Stimulated activated CD4-positive, alpha-beta T cell treated with anti-CD3 and anti-CD28 coated beads, TNF-alpha, amount 100 ng/mL, for 24 hours (primary cell): ENCODE measurements around the gene FES.

ENCODE experiments used
- DNase-seq, 3 experiments: peaks; one replicate each; pipeline ENCODE4 v3.0.0-alpha.2; 2020; ENCODE audit warnings: low read depth in 3 of 3

Gene FES

DNA sequence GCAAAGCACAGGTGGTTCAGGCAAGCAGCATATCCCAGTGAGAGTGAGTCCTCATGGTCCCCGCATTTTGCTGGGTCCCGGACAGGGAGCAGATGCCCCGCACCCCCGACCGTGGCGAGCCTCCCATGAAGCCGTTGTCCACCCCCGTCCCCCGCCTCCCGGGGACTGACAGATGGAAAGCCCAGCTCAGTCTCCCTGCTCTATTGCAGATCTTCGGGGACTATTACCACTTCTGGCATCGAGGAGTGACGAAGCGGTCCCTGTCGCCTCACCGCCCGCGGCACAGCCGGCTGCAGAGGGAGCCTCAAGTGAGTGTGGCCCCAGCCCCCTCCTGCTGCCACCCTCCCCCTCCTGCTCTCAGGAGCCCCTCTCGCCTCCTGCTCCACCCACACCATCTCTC, 8.3 kb upstream of the FES start:
- no peak for DNase-seq

DNA sequence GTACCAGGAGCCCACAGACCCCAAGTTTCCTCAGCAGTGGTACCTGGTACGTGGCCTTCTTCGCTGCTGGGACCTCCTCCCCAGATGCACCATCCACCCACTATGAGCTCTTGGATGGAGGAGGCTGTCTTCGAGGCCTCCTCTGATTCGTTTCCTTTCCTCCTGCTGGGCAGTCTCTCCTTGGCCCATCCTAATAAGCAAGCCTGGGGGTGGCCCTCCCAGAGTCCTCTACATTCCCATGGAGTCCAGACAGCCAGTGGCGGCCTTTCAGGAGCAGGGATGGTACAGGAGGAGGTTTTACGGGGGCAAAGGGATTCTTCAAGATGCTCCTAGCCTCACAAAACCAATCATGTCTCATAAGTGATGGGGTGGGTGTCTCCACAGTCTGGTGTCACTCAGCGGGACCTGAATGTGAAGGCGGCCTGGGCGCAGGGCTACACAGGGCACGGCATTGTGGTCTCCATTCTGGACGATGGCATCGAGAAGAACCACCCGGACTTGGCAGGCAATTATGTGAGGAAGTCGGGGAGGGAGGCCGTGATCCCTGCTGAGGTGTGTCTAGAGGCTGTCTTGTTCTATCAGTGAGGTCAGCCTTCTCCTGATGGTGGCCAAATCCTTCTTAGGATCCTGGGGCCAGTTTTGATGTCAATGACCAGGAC, 7.7 kb upstream of the FES start:
- no peak for DNase-seq

DNA sequence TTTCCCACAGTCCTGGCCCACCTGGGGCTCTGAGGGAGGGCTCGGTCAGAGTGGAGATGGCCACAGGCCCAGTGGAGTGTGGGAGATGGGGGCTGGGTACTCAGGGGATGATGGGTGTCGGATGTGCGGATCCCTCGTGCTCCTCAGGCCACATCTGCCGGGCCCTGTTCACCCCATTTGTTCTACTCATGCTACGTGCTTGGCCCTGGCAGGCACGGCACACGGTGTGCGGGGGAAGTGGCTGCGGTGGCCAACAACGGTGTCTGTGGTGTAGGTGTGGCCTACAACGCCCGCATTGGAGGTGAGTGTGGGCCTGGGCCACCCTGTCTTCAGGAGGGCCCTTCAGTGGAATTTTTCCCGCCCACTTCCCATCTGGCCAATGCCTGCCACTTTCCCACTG, 7.0 kb upstream of the FES start:
- DNase-seq, result no peak

DNA sequence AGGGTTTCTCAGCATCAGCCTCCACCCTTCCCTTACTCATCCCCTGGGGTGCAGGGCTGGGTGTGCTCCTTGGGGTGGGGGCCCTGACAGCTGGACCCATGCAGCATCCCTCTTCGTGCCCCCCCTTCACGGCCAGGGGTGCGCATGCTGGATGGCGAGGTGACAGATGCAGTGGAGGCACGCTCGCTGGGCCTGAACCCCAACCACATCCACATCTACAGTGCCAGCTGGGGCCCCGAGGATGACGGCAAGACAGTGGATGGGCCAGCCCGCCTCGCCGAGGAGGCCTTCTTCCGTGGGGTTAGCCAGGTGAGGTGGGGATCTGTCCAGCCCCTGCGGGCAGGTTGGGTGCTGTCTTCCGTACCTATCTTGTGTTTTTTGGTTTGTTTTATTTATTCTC, 6.3 kb upstream of the FES start:
- no peak for DNase-seq

DNA sequence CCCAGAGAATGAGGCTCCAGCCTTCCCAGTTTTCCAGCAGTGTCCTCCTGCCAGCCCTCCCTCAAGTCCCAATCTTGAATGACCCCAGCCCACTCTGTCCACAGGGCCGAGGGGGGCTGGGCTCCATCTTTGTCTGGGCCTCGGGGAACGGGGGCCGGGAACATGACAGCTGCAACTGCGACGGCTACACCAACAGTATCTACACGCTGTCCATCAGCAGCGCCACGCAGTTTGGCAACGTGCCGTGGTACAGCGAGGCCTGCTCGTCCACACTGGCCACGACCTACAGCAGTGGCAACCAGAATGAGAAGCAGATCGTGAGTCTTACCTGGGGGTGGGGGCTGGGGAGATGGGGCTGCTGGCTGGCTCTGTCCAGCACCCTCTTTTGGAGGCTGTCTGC, 5.6 kb upstream of the FES start:
- no peak for DNase-seq

DNA sequence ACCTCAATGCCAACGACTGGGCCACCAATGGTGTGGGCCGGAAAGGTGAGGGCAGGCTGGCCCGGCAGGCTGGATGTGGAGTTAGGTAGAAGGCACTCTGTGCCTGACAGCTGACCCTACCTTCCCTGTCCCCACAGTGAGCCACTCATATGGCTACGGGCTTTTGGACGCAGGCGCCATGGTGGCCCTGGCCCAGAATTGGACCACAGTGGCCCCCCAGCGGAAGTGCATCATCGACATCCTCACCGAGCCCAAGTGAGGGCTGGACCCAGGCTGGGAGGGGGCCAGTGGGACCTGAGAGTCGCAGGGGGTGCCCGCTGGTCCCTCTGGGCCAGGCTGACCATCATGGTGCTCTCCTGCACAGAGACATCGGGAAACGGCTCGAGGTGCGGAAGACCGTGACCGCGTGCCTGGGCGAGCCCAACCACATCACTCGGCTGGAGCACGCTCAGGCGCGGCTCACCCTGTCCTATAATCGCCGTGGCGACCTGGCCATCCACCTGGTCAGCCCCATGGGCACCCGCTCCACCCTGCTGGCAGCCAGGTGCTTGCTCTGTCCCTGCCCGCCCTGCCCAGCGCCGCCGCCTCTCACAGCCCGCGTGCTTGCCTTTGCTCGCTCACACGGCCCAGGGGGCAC, 4.5 kb upstream of the FES start:
- DNase-seq, result no peak

DNA sequence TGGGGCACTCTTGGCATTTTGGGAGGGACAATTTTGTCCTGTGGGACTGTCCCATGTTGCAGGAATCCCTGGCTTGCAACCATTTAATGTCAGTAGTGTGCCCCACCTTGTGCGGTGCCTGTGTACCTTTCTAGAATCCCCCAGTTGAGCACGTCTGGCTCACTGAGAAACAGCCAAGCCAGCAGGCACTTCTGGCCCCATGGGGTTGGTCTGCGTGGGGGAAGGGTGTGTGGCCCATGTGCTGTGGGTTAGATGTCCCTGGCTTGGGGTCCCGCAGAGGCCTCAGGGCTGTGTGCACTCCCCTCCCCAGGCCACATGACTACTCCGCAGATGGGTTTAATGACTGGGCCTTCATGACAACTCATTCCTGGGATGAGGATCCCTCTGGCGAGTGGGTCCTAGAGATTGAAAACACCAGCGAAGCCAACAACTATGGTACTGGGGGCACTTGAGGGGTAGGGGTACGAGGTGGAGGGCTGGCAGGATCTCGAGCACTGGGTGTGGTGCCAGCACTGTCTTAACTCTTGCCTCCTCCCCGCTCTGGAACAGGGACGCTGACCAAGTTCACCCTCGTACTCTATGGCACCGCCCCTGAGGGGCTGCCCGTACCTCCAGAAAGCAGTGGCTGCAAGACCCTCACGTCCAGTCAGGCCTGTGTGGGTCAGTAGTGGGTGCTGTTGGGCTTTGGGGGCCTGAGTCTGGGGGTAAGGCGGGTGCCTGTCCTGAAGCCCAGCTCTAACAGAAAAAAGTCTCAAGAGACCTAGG, 3.7 kb upstream of the FES start:
- DNase-seq, result no peak

DNA sequence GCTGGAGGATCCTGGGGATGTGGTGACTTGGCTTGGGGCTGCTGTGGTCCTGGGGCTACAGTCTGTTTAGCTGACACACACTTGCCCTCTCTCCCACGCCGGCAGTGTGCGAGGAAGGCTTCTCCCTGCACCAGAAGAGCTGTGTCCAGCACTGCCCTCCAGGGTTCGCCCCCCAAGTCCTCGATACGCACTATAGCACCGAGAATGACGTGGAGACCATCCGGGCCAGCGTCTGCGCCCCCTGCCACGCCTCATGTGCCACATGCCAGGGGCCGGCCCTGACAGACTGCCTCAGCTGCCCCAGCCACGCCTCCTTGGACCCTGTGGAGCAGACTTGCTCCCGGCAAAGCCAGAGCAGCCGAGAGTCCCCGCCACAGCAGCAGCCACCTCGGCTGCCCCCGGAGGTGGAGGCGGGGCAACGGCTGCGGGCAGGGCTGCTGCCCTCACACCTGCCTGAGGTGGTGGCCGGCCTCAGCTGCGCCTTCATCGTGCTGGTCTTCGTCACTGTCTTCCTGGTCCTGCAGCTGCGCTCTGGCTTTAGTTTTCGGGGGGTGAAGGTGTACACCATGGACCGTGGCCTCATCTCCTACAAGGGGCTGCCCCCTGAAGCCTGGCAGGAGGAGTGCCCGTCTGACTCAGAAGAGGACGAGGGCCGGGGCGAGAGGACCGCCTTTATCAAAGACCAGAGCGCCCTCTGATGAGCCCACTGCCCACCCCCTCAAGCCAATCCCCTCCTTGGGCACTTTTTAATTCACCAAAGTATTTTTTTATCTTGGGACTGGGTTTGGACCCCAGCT, 2.9 kb upstream of the FES start:
- no peak for DNase-seq

DNA sequence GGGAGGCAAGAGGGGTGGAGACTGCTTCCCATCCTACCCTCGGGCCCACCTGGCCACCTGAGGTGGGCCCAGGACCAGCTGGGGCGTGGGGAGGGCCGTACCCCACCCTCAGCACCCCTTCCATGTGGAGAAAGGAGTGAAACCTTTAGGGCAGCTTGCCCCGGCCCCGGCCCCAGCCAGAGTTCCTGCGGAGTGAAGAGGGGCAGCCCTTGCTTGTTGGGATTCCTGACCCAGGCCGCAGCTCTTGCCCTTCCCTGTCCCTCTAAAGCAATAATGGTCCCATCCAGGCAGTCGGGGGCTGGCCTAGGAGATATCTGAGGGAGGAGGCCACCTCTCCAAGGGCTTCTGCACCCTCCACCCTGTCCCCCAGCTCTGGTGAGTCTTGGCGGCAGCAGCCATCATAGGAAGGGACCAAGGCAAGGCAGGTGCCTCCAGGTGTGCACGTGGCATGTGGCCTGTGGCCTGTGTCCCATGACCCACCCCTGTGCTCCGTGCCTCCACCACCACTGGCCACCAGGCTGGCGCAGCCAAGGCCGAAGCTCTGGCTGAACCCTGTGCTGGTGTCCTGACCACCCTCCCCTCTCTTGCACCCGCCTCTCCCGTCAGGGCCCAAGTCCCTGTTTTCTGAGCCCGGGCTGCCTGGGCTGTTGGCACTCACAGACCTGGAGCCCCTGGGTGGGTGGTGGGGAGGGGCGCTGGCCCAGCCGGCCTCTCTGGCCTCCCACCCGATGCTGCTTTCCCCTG, 2.2 kb upstream of the FES start:
- no peak for DNase-seq

DNA sequence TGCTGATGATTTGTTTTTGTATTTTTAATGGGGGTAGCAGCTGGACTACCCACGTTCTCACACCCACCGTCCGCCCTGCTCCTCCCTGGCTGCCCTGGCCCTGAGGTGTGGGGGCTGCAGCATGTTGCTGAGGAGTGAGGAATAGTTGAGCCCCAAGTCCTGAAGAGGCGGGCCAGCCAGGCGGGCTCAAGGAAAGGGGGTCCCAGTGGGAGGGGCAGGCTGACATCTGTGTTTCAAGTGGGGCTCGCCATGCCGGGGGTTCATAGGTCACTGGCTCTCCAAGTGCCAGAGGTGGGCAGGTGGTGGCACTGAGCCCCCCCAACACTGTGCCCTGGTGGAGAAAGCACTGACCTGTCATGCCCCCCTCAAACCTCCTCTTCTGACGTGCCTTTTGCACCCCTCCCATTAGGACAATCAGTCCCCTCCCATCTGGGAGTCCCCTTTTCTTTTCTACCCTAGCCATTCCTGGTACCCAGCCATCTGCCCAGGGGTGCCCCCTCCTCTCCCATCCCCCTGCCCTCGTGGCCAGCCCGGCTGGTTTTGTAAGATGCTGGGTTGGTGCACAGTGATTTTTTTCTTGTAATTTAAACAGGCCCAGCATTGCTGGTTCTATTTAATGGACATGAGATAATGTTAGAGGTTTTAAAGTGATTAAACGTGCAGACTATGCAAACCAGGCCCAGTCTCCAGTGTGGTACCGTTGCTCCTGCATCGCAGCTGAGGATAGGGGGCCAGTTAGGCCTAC, 1.4 kb upstream of the FES start:
- DNase-seq, result no peak

DNA sequence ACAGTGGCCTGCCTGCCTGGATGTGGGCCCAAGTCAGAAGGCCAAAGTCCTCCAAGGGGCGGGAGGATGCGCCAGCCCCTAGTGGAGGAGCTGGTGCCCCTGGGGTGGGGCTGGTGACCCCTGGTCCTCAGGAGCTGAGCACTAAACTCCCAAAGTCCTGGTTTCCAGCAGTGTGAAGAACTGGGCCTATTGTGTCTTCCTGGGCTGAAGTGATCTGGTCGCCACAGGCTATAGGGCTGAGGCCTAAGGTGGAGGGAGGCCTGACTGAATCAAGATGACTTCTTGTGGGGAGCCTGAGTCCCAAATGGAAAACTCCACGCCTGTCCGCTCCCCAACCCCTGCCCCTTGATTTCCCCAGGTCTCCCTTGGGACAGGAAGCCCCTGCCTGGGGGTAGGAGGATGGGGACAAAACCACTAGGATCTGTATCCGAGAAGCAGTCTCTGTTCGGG, 753 bp upstream of the FES start:
- DNase-seq, result no peak

DNA sequence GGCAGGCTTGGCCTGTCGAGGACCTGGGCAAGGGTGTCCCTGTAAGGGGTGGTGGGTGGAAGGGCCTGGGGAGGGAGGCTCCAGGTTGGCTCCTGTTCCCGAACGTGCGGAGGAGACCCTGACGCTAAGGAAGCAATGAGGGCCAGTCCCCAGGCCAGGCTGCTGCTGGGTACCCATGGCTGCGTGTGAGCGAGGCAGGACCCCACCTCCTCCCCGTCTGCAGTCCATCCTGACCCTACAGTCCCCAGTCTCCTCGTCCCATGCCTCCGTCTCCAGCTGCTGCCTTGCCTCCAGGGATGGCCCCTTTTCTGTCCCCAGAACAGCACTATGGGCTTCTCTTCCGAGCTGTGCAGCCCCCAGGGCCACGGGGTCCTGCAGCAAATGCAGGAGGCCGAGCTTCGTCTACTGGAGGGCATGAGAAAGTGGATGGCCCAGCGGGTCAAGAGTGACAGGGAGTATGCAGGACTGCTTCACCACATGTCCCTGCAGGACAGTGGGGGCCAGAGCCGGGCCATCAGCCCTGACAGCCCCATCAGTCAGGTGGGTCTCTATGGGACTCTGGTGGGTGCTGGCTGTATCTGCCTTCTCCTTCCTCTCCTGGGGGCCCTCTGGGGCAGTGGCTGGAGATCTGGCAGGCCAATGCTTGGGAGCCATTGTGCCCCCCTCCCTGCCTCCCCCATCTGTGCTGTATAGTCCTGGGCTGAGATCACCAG, 571 bp downstream of the FES start:
- DNase-seq, result no peak

DNA sequence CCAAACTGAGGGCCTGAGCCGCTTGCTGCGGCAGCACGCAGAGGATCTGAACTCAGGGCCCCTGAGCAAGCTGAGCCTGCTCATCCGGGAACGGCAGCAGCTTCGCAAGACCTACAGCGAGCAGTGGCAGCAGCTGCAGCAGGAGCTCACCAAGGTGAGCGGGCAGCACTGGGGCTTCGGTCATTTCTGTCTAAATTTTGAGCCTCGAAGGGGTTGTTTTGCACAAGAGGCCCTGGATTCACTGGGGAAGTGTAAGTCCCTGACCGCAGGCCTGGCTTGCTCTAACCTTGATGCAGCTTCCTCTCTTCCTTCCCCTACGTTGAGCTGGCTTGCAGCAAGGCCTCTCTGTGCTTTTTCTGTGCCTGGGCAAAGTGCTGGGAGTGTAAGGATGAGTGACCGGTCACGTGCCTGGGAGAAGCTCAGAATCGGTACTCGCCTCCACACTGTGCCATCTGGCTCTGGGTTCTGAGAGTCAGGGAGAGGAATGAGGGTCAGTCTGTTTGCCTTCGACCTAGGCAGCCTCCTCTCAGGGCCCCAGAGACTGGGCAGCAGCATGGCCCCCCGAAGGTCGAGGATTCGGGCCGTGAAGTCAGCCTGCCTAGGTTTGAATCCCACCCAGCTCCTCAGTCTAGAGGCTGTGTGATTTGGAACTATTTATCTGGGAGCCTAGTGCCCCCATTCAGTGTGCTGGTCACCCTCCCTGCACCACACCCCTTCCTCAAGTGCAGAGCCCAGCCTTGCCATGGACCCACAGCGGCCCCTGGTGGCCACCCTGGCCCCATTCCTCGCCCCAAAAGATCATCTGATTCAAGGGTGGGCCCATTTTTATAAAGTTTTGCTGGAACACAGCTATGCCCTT, 1.4 kb downstream of the FES start:
- peak; percentile 66 to 83 (median 66) for DNase-seq

DNA sequence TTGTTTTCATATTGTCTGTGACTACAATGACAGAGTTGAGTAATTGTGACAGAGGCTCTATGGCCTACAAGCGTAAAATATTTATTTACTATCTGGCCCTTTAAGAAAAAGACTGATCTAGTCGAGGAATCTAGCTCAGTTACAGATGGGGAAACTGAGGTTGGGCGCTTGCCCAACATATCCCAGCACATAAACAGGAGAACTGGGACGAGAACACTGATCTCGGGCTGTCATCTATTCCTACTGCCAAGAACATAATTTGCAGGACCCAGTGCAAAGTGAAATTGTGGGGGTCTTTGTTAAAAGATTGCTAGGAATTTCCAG, 1.9 kb downstream of the FES start:
- no peak for DNase-seq

DNA sequence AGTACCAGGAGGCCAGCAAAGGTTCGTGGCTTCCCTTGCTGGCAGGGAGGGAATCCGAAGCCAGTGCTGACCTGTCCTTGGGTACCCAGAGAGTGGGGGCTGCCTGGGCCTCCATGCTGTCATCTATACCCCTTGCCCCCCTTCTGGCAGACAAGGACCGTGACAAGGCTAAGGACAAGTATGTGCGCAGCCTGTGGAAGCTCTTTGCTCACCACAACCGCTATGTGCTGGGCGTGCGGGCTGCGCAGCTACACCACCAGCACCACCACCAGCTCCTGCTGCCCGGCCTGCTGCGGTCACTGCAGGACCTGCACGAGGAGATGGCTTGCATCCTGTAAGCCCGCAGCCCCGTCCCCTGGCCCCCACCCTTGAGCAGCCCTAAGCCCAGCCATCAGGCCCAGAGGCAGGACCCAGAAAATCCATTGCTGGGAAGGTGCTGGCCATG, 2.8 kb downstream of the FES start:
- no peak for DNase-seq

DNA sequence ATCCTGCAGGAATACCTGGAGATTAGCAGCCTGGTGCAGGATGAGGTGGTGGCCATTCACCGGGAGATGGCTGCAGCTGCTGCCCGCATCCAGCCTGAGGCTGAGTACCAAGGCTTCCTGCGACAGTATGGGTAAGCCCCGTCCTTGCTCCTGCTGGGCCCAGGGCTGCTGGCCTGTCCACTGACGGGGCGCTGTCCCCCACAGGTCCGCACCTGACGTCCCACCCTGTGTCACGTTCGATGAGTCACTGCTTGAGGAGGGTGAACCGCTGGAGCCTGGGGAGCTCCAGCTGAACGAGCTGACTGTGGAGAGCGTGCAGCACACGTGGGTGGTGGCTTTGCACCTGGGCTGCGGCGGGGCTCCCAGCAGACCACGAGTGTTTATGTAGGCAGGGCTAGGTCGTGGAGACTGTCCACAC, 5.0 kb downstream of the FES start:
- DNase-seq, result no peak

DNA sequence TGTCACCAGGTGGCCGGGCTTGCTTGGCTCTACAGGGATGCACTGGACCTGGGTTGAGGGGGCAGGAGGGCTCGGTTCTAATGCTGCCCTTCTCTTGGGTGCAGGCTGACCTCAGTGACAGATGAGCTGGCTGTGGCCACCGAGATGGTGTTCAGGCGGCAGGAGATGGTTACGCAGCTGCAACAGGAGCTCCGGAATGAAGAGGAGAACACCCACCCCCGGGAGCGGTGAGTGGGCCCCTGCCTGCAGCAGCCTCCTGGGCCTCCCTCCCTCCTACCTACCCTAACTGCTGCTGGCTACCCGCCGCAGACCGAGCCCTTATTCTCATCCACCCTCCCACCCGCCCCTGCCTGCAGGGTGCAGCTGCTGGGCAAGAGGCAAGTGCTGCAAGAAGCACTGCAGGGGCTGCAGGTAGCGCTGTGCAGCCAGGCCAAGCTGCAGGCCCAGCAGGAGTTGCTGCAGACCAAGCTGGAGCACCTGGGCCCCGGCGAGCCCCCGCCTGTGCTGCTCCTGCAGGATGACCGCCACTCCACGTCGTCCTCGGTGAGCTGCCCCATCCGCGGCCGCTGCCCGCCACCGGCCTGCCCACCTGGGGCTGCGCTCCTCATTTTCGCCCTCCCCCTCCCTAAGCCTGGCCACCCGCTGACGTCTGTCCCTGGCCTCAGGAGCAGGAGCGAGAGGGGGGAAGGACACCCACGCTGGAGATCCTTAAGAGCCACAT, 5.6 kb downstream of the FES start:
- DNase-seq, result no peak

DNA sequence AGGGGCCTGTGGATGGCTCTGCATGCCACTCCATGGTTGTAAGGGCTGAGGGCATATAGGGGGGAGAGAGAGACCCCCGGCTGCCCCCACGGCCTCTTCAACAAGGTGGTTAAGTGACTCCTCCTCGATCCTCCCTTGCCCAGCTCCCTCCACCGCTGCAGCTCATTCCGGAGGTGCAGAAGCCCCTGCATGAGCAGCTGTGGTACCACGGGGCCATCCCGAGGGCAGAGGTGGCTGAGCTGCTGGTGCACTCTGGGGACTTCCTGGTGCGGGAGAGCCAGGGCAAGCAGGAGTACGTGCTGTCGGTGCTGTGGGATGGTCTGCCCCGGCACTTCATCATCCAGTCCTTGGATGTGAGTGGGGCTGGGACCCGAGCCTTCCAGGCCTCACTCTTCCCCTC, 6.5 kb downstream of the FES start:
- no peak for DNase-seq
